GM04504 (cell line): ENCODE data around the gene PLEKHG2.

Experiments
- DNase-seq: peaks from one replicate; pipeline ENCODE4 v3.0.0-alpha.2; 2012; ENCODE audit warnings: low read depth

PLEKHG2 gene

DNA sequence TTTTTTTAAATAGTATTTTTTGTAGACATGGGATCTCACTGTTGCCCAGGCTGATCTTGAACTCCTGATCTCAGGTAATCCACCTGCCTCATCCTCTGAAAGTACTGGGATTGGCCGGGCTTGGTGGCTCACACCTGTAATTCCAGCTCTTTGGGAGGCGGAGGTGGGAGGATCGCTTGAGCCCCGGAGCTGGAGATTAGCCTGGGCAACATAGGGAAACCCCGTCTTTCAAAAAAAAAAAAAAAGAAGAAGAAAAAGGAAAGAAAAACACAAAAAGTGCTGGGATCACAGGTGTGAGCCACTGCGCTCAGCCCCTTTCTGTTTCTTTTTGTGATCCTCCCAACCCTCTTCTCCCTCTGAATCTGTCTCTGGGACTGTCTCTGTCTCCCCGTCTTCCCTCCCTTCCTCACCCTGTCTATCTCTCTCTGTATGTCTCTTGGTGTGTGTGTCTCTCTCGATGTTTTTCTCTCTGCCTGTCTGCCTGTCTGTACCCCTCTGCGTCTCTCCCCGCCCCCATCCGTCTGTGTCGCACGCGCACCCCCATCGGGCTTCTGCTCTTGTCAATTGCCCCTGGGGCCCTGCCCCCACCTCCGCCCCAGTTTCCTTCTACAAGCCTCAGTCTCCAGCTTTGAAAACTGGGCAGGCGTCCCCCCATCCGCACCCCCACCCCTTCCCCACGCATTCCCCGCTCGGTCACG lies 6.4 kb upstream of the PLEKHG2 start:
- no peak for DNase-seq

- peak; percentile 76 for DNase-seq
Observed at GRCh38 chr19:39406656-39407409, 5.6 kb upstream of the PLEKHG2 start, which contains the start of gene ZFP36. Gene ZFP36, plus strand, starts transcription at chr19:39406847. Its CDS starts 58 bp downstream, at chr19:39406905.

DNA sequence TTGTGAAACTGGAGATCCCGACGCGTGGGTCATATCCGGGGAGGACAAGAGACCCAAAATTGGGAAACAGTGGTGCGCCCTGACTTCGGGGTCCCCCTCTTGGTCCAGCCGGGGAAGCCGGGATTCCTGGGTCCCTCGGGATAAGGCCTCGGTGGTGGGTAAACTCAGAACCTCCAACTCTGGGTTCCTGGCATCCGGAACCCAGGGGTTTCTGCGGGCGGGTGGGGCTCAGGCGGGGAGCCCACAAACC lies 5.1 kb upstream of the PLEKHG2 start:
- no peak for DNase-seq

GRCh38 chr19:39407660-39408391 lies 4.6 kb upstream of the PLEKHG2 start:
- no peak for DNase-seq

DNA sequence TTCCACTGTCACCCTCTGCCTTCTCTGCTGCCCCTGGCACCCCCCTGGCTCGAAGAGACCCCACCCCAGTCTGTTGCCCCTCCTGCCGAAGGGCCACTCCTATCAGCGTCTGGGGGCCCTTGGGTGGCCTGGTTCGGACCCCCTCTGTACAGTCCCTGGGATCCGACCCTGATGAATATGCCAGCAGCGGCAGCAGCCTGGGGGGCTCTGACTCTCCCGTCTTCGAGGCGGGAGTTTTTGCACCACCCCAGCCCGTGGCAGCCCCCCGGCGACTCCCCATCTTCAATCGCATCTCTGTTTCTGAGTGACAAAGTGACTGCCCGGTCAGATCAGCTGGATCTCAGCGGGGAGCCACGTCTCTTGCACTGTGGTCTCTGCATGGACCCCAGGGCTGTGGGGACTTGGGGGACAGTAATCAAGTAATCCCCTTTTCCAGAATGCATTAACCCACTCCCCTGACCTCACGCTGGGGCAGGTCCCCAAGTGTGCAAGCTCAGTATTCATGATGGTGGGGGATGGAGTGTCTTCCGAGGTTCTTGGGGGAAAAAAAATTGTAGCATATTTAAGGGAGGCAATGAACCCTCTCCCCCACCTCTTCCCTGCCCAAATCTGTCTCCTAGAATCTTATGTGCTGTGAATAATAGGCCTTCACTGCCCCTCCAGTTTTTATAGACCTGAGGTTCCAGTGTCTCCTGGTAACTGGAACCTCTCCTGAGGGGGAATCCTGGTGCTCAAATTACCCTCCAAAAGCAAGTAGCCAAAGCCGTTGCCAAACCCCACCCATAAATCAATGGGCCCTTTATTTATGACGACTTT lies 3.9 kb upstream of the PLEKHG2 start:
- DNase-seq, result no peak

- no peak for DNase-seq
Observed at GRCh38 chr19:39409208-39410016, 3.1 kb upstream of the PLEKHG2 start.

GRCh38 chr19:39410017-39410830 lies 2.2 kb upstream of the PLEKHG2 start:
- no peak for DNase-seq

DNA sequence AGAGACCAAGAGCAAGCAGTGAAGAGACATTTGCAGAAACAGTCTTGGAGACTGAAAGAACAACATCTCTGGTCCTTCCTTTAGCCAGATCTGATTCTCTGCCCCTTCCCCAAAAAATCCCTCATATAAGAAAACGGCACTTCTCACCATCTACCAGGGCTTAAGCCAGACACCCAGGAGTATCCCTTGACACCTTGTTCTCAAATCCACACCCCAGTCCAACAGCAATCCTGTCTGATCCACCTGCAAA lies 1.7 kb upstream of the PLEKHG2 start:
- no peak for DNase-seq

GRCh38 chr19:39411081-39411831 lies 1.2 kb upstream of the PLEKHG2 start:
- no peak for DNase-seq

DNA sequence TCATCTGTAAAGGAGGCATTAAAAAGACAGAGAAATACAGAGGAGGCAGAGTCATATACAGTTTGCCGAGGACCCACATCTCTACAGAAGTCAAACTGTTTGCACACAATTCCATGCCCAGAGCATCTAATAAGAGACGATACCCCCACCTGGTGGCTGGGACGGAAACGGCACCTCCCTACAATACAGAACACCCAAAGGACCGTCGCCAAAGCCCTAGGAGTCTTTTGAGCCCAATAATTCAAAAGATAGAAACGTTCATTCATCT lies 703 bp upstream of the PLEKHG2 start:
- peak; percentile 91 for DNase-seq

DNA sequence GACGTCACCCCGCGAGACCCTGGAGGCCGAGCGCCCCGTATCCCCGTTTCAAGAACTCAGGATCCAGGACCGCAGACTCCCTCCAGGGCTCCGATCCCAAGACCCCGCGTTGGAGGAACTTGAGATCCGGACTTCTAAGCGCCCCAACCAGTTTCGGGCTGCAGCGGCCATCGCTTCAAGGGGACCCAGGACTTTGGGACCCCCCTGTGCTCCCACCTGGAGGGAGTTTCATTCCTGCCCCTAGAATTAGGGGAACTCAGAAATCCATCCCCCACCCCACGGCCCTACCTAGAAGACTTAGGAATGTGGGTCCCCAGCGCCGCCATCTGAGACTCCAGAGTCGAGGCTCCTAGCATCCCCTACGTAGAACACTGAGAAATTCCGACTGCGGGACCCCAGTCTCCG lies 400 bp downstream of the PLEKHG2 start:
- DNase-seq, result no peak

GRCh38 chr19:39413272-39413910 lies 922 bp downstream of the PLEKHG2 start:
- DNase-seq, result no peak

DNA sequence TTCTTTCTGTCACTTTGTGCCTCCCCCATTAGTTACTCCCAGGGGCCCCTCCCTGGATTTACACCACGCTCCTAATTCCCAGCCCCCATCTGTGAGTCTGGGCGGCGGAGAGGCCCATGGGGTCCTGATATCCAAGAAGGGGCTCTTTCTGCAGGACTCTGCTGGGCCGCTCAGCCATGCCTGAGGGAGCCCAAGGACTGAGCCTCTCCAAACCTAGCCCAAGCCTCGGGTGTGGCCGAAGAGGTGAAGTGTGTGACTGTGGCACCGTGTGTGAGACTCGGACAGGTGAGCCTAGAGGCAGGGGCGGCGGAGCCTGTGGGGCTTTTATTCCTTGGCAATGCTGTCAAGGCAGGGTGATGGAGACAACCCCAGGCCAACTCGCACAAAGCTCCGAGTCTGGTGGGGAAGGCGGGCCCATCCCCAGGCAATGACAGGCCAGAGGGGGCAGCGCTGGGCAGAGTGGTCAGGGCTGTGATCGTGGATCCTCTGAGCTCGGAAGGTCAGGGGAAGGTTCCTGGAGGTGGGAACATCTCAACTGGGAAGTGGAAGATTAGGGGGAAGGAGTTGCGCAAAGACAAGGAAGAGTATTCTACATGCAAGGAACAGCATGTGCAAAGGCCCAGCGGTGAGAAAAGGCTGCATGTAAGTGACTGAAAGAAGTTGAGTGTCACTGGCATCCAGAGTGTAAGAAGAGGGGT lies 1.6 kb downstream of the PLEKHG2 start:
- no peak for DNase-seq

DNA sequence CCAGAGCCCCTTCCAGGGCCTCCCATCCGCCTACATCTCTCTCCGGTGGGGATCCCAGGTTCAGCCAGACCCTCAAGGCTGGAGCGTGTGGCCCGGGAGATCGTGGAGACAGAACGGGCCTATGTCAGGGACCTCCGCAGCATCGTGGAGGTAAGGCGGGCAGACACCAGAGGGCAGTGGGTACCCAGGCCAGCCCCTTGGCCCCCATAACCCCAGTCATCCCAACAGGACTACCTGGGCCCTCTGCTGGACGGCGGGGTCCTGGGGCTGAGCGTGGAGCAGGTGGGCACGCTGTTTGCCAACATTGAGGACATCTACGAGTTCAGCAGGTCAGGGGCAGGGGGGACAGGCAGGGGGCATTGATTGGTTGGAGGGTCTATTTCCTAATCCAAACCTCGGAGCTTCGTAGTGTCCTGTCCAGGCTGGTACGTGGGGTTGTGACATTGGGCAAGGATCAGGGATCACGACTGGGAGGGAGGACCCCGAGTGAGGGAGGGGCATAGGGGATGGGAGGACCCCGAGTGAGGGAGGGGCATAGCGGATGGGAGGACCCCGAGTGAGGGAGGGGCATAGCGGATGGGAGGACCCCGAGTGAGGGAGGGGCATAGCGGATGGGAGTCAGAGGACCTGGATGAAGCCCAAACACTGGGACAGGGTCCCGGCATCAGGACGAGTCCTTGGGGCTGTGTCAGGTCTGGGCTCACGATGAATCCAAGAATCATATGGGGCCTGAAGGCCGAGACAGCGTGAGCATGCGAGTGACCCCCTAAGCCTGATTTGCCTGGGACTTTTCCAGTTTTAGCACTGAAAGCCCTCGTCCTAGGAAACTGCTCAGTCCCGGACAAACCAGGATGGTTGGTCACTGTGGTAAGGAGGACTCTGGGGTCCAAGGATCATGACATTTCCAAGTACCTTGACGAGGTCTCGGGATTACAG lies 2.9 kb downstream of the PLEKHG2 start:
- DNase-seq, result no peak

- DNase-seq, result no peak
Observed at GRCh38 chr19:39416152-39417120, 4.0 kb downstream of the PLEKHG2 start.

DNA sequence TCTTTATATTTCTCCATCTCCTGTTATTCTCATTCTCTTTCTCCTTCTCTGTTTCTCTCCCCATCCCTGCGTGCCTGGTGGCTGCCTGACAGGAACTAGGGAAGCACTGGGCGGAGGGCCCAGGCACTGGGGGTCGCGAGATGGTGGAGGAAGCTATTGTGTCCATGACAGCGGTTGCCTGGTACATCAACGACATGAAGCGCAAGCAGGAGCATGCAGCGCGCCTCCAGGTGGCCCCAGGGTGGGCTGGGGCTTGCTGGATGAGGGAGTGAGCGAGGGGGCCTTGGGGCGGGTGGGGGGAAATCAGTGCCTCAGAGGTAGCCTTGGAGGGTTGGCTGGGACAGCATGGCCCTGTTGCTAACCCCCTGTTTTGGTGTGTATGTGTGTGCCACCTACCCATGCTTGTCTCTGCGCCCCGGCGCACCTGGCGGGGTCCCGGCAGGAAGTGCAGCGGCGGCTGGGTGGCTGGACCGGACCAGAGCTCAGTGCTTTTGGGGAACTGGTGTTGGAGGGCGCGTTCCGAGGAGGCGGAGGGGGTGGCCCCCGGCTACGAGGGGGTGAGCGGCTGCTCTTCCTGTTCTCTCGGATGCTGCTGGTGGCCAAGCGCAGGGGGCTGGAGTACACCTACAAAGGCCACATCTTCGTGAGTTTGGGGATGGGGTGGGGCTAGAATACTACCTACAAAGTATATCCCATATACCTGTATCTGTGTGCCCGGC lies 5.2 kb downstream of the PLEKHG2 start:
- no peak for DNase-seq
